GM19395 (cell line): ENCODE data around the gene COL27A1.
"Not testable (repeated sequence)": the region's sequence is repeated elsewhere in the genome, so short reads cannot be mapped to it uniquely, and the experiment has no call there.

ENCODE experiments used
- ATAC-seq: cut with Tn5 transposase; IDR thresholded peaks from one replicate; pipeline ENCODE4 v1.9.1; 2021; ENCODE audit warnings: mild to moderate bottlenecking, moderate library complexity; ENCODE audit not compliant: unreplicated experiment

The COL27A1 gene

DNA sequence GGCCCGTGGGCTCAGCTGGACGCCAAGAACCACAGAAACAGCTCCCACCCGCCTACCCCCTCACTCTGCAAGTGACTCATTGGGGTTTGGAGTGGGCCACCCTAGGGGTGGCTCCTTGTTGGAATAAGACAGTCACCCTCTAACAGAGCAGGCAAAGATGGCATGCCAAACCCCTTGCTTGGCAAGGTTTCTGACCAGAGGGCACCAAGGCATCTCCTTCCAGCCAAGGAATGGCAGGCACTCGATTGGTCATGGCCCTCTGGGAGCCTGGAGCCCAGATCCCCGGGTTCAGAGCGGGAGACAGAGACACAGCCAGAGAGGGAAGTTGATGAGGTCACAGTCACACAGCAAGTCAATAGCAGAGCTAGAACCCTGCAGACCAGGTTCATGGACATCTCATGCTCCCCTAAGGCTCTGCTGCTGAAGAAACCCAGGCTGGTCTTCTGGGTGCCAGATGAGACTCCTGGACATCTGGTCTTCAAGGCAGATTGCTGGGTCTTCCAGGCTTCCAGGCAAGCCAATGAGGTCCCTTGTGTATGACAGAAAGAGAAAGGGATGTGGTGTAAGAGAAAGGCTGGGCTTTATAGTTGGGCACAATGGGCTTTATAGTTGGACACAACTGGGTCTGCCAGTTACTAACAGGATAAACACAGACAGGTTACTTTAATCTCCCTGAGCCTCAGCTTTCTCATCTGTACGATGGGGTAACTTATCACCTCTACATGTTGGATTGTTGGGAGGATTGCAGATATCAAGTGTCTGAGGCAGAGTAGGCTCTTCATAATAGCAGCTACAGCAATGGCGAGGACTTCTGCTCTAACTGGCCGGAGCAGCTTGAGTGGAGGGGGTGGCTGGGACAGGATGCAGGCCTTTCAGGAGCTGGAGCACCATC, 33.0 kb upstream of the COL27A1 start:
- no peak for ATAC-seq

- no peak for ATAC-seq
Observed at GRCh38 chr9:114123031-114123977, 32.0 kb upstream of the COL27A1 start.

DNA sequence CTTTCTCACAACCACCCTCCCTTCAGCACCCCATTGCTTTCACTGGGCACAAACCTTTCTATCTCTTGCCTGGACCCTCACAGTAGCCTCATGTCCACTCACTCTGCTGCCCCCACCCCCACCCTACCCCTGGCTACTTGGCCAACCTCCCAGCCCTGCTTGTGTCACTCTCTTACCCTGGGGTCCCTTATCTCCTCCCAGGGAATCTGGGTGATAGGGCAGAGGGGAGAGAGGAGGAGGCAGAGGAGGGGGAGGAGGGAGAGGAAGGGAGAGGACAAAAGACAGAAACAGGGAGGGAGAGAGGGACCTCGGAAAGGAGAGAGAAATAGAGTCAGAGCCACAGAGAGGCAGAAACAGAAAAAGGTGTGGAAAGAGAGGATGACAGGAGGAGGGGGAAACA, 31.2 kb upstream of the COL27A1 start:
- ATAC-seq: no peak

DNA sequence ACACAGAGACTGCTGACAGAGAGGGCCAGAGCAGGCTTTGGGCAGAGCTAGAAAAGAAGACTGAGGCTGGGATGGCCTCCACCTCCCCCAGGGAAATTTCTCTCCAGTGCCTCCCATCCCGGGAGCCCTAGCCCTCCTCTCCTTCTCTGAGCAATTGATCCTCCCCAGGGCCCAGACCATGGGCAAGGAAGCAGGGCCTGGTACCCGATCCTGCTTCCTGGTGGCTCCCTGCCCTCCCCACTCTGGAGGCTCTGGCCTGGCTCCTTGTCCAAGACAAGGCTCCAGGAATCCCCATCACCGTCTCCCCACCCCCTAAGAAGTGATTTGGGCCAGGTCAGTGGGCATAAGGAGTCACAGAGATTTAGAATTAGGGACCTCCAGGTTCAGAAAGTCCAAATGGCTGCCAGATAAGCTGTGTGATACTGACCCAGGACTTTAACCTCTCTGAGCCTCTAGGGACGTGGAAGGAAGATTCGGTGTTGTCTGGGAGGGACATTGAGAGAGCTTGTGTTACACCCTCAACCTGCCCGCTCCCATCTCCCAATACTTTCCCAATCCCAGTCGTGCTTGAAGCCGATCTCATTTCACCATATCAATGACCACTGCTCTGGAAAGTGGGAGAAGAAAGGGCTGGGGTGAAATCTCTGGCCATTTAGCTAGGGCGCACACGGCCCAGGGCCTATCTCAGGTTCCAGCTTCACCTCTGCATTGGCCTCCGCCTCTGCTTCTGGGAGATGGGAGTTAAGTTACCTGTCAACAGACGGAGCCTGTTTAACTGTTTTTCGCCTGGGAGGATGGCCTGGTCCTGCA, 30.5 kb upstream of the COL27A1 start:
- no peak for ATAC-seq

GRCh38 chr9:114125476-114126013, 29.8 kb upstream of the COL27A1 start:
- ATAC-seq: no peak

DNA sequence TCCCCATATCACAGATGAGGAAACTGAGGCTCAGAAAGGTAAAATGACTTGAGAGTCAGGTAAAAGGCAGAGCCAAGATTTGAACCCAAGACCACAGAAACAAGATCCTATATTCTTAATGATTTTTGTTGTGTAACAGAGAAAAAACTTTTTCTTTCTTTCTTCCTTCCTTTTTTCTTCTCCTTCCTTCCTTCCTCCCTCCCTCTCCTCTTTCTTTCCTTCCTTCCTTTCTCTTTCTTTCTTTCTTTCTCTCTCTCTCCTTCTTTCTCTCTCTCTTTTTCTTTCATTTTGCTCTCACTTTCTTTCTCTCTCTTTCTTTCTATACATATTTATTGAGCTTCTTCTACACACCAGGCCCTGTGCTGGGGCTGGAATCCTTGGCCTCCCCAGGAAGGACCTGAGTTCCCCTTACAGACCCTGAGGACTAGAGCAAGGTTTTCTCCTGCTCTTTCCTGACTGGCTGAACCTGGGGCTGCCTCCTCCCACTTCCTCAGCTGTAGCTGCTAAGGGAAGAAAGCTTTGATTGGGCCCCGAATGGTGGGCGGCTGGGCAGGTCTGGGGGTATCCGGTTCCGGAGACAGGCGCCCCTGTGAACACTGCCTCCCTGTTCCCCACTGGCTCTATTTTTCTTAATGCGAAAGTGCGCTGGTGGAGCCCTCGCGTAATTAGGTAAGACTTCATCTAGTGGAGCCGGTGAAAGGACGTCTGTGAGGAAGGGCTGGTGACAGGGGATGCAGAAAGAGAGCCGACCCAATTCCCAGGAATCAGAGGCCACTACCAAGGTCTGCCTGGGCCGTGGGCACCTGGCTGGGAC, 28.9 kb upstream of the COL27A1 start:
- ATAC-seq: no peak

DNA sequence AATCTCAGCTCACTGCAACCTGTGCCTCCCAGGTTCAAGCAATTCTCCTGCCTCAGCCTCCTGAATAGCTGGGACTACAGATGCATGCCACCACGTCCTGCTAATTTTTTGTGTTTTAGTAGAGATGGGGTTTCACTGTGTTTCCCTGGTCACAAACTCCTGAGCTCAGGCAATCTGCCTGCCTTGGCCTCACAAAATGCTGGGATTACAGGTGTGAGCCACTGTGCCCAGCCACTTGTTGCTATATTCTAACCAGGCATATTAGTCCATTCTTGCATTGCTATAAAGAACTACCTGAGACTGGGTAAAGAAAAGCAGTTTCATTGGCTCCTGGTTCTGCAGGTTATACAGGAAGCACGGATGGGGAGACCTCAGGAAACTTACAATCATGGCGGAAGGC, 26.6 kb upstream of the COL27A1 start:
- ATAC-seq: not testable (repeated sequence)

GRCh38 chr9:114130141-114130540, 25.2 kb upstream of the COL27A1 start:
- ATAC-seq: no peak

DNA sequence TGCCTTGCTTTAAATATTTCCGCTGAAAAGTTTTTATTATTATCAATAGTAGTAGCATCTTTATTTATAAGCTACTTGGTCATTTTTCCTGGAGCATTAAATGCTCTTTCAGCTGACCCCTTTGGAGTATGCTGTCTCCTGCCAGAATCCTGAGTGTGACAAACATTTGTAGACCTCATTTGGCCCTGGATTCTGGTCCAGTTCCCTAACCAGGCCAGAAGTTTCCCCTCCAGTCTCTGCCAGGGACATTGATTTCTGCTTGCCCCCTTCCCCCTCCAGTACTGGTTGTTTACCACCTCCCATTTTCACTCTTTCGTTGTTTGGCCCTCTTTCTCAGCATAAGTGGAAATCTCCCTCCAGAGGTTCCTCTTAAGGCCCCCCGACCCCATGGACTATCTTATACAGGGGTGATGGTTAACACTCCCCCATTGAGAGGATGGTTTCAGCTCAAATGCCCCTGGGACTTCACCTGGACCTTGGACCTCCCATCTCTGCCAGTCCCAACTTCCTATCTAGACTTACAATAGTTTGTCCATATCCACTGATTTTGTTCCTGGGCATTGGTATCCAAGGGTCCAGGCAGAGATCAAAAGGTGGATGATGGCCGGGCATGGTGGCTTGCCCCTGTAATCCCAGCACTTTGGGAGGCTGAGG, 24.6 kb upstream of the COL27A1 start:
- no peak for ATAC-seq

DNA sequence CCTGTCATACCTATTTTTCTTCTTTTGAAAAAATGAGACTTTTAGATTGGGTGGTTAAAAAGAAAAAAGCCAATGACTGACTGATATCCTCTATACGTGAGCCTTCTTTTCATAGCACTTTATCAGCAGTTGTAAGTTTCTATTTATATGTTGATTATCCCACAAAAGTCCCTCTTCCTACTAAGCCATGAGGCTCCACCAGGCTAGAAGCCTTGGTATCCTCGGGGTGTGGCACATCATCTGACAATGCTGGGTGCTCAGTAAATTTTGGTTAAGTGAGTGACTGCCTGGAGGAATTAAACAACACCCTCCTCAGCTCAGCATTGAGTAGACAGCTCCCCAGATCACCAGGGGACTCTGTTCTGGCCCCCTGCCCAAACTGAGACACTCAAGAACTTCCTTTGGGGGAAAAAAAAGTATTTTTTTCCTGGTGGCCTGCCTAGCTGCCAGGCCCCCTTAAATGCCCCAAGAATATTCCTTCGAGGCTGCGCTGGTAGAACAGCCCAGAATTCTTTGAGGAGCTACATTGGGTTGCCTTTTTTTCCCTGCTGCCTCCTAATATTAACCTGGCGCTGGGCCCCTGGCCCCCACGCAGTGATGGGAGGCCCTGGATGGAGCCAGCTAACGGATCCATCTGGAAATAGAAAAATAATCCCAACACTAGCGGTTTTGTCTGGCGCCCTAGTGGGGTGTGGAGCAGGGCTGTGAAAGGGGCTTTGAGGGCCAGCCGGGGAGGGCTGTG, 23.4 kb upstream of the COL27A1 start:
- no peak for ATAC-seq

- ATAC-seq: no peak
Observed at GRCh38 chr9:114132550-114132918, 22.8 kb upstream of the COL27A1 start.

DNA sequence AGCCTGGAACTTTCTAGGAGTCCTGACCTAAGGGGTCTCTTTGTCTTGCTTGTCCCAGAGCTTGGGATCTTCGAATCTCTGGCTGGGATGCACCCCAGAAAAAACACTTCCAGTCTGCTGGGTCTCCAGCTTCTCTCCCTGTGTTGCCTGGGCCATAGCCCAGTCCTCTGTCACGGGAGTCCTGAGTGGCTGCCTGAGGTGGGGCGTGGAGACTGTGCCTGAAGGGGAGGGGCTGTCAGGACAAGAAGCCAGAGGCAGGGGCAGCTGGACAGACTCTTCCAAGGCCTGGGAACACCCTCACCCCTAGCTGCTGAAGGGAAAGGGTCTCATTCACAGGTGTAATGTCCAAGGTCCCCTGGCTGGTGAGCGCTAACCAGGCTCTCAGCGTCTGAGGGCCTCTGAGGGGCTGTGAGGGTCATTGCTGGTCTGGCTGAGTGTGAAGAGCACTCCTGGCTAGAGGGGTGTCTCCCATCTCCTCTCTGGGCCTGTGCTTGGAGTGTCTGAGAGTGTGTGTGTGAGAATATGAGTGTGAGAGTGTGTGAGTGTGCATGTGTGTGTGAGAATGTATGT, 20.4 kb upstream of the COL27A1 start:
- ATAC-seq: no peak

DNA sequence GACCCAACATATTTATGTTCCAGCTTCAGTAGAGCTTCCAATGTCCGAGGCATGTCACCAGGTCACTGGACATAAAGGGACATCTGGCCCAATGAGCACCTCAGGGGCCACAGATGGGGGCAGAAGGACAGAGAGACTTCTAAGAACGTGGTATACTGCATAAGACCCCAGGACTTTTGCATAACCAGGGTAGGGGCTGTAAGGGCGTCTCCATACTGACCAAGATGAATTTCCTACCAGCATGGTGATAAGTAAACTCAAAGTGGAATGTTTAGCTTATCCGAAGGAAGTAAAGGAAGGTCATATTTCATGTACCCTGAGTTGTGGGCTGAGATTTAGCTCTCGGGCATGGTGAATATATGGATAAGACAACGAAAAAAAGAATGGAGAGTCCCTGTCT, 17.5 kb upstream of the COL27A1 start:
- no peak for ATAC-seq

- no peak for ATAC-seq
Observed at GRCh38 chr9:114138552-114138971, 16.8 kb upstream of the COL27A1 start.

DNA sequence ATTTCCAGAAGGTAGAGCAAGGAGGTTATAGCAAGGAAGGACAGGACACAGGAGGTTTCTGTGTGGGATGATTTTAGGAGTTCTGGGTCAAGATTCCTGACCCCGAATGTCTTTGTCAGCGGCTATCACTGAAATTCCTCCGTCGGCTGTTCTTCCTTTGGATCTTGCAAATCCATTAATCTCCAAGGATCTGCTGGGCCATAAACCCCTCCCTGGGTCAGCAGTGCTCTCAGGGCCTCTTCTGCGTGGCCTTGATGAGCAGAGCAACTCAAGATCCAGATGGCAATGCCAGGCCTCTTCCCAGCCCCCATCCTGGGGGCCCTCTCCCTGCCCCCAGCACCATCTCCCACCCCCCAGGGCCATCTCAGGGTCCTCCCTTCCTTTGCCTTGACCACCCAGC, 16.3 kb upstream of the COL27A1 start:
- ATAC-seq: no peak

GRCh38 chr9:114140401-114140800, 14.9 kb upstream of the COL27A1 start:
- ATAC-seq: no peak

- no peak for ATAC-seq
Observed at GRCh38 chr9:114140850-114141249, 14.5 kb upstream of the COL27A1 start.
